Mononuclear cell (primary cell): ENCODE data around the gene VPS37C. TPM values are rescaled to one million over a fixed set of nuclear protein-coding genes. Genes with fewer than 3 reads are reported as not detected.
A peak's percentile ranks its signal among the peaks of the same experiment; 100 is the strongest.
"Not testable (repeated sequence)": the region's sequence is repeated elsewhere in the genome, so short reads cannot be mapped to it uniquely, and the experiment has no call there.

Source experiments
- H3K27me3 ChIP-seq: 2 replicates; pipeline ENCODE4 v1.6.0; 2011; ENCODE audit warnings: low read length, control low read depth; ENCODE audit not compliant: insufficient read depth
- H3K4me1 ChIP-seq: 2 replicates; pipeline ENCODE4 v1.5.1; 2011; ENCODE audit warnings: mild to moderate bottlenecking, low read length, control low read depth; ENCODE audit not compliant: insufficient read depth
- H3K4me3 ChIP-seq: 2 replicates; pipeline ENCODE4 v1.5.1; 2011; ENCODE audit warnings: mild to moderate bottlenecking, low read length, moderate library complexity
- H3K9me3 ChIP-seq: 2 replicates; pipeline ENCODE4 v1.5.1; 2011; ENCODE audit warnings: low read depth, mild to moderate bottlenecking, control low read depth, low read length
- total RNA-seq: library from RNA; depleted of rRNA; stranded (reverse); fragments of >200 nt; gene quantifications from one replicate; pipeline ENCODE4 v1.2.3, GENCODE V29; 2012

Gene VPS37C
- 5.5 TPM for total RNA-seq

GRCh38 chr11:61161190-61162091, at the start of gene VPS37C:
TSS of gene VPS37C (minus strand) at chr11:61161426. CDS start at chr11:61138829, 22,597 bp downstream.
- Histone ChIP-seq H3K9me3 (no peaks in the 10 kb centered on the region), H3K27me3 (no peaks in the 10 kb centered on the region), H3K4me3 (peak within 1 kb of the TSS; percentile 52), H3K4me1 (peaks cover 70% of the 10 kb centered on the region)

- H3K4me3 ChIP-seq, H3K4me1 ChIP-seq, H3K9me3 ChIP-seq, H3K27me3 ChIP-seq: not testable (repeated sequence)
Measured at GRCh38 chr11:61210629-61211028, 49.4 kb upstream of the VPS37C start.

- H3K4me1 ChIP-seq = peaks cover 11% of the 10 kb centered on the region
- not testable (repeated sequence) for H3K9me3 ChIP-seq, H3K27me3 ChIP-seq, H3K4me3 ChIP-seq
Measured at GRCh38 chr11:61207636-61208310, 46.5 kb upstream of the VPS37C start.

- H3K4me1 ChIP-seq = peaks cover 13% of the 10 kb centered on the region
- H3K27me3 ChIP-seq, H3K9me3 ChIP-seq, H3K4me3 ChIP-seq: not testable (repeated sequence)
Measured at GRCh38 chr11:61204502-61205059, 43.4 kb upstream of the VPS37C start.

GRCh38 chr11:61203873-61204272, 42.6 kb upstream of the VPS37C start:
- not testable (repeated sequence) for H3K27me3 ChIP-seq, H3K4me3 ChIP-seq, H3K9me3 ChIP-seq
- H3K4me1 ChIP-seq = peaks cover 13% of the 10 kb centered on the region

GRCh38 chr11:61202950-61203746, 41.9 kb upstream of the VPS37C start, which contains the start of gene PGA3:
TSS of gene PGA3 (plus strand) at chr11:61203515. CDS start at chr11:61203565, 50 bp downstream.
- H3K9me3 ChIP-seq, H3K4me3 ChIP-seq, H3K27me3 ChIP-seq: not testable (repeated sequence)
- peaks cover 13% of the 10 kb centered on the region for H3K4me1 ChIP-seq

GRCh38 chr11:61201476-61201875, 40.2 kb upstream of the VPS37C start:
- H3K9me3 ChIP-seq = no peaks in the 10 kb centered on the region
- H3K4me3 ChIP-seq = no peak overlapping the region
- peaks cover 13% of the 10 kb centered on the region for H3K4me1 ChIP-seq
- no peaks in the 10 kb centered on the region for H3K27me3 ChIP-seq

GRCh38 chr11:61198948-61199523, 37.8 kb upstream of the VPS37C start:
- peaks cover 10% of the 10 kb centered on the region for H3K4me1 ChIP-seq
- H3K9me3 ChIP-seq = no peaks in the 10 kb centered on the region
- H3K27me3 ChIP-seq = no peaks in the 10 kb centered on the region
- no peak overlapping the region for H3K4me3 ChIP-seq

GRCh38 chr11:61198361-61198760, 37.1 kb upstream of the VPS37C start:
- Histone ChIP-seq H3K4me1 (peaks cover 8% of the 10 kb centered on the region), H3K27me3 (no peaks in the 10 kb centered on the region), H3K9me3 (no peaks in the 10 kb centered on the region), H3K4me3 (no peak overlapping the region)

- Histone ChIP-seq H3K9me3 (no peaks in the 10 kb centered on the region), H3K27me3 (no peaks in the 10 kb centered on the region), H3K4me1 (no peaks in the 10 kb centered on the region), H3K4me3 (no peak overlapping the region)
Measured at GRCh38 chr11:61195719-61196118, 34.5 kb upstream of the VPS37C start.

- no peaks in the 10 kb centered on the region for H3K27me3 ChIP-seq
- H3K4me1 ChIP-seq = no peaks in the 10 kb centered on the region
- no peaks in the 10 kb centered on the region for H3K9me3 ChIP-seq
- H3K4me3 ChIP-seq = no peak overlapping the region
Measured at GRCh38 chr11:61194981-61195695, 33.9 kb upstream of the VPS37C start.

- no peaks in the 10 kb centered on the region for H3K9me3 ChIP-seq
- no peak overlapping the region for H3K4me3 ChIP-seq
- no peaks in the 10 kb centered on the region for H3K27me3 ChIP-seq
- H3K4me1 ChIP-seq = no peaks in the 10 kb centered on the region
Measured at GRCh38 chr11:61194169-61194671, 33.0 kb upstream of the VPS37C start.

- no peaks in the 10 kb centered on the region for H3K27me3 ChIP-seq
- no peaks in the 10 kb centered on the region for H3K9me3 ChIP-seq
- no peak overlapping the region for H3K4me3 ChIP-seq
- no peaks in the 10 kb centered on the region for H3K4me1 ChIP-seq
Measured at GRCh38 chr11:61193596-61193995, 32.4 kb upstream of the VPS37C start.

- H3K4me3 ChIP-seq = no peak overlapping the region
- H3K9me3 ChIP-seq = no peaks in the 10 kb centered on the region
- no peaks in the 10 kb centered on the region for H3K27me3 ChIP-seq
- no peaks in the 10 kb centered on the region for H3K4me1 ChIP-seq
Measured at GRCh38 chr11:61189933-61190332, 28.7 kb upstream of the VPS37C start.
